ENCODE data around the gene GSE1.

GRCh38 chr16:85665929-85666328 is 52.8 kb downstream of the GSE1 start:
- TF ChIP-seq CC2D1A (CRISPR knock-in tag; IDR thresholded peaks at IDR 0.05) (no peak), IRX3 (CRISPR knock-in tag; IDR thresholded peaks at IDR 0.05; ENCODE audit: borderline replicate concordance, low read depth) (no peak), RELA (CRISPR knock-in tag; IDR thresholded peaks at IDR 0.05) (no peak), SP1 (IDR thresholded peaks at IDR 0.05) (no peak), SP1 (CRISPR knock-in tag; IDR thresholded peaks at IDR 0.05) (no peak), PRDM10 (CRISPR knock-in tag; IDR thresholded peaks at IDR 0.05; ENCODE audit: low read depth) (no peak), REST (IDR thresholded peaks at IDR 0.05; ENCODE audit: borderline replicate concordance in 1 of 2, low read depth in 1 of 2, low read length in 2 of 2) (no peak), NR3C1 (CRISPR knock-in tag; IDR thresholded peaks at IDR 0.05) (no peak), ZSCAN21 (CRISPR knock-in tag; IDR thresholded peaks at IDR 0.05; ENCODE audit: borderline replicate concordance) (no peak), ZNF616 (CRISPR knock-in tag; IDR thresholded peaks at IDR 0.05; ENCODE audit: low read depth) (no peak), DNMT1 (CRISPR knock-in tag; IDR thresholded peaks at IDR 0.05) (no peak), ZNF292 (CRISPR knock-in tag; IDR thresholded peaks at IDR 0.05; ENCODE audit: borderline replicate concordance, low read depth) (no peak)
- TF ChIP-seq, protein P1, sequence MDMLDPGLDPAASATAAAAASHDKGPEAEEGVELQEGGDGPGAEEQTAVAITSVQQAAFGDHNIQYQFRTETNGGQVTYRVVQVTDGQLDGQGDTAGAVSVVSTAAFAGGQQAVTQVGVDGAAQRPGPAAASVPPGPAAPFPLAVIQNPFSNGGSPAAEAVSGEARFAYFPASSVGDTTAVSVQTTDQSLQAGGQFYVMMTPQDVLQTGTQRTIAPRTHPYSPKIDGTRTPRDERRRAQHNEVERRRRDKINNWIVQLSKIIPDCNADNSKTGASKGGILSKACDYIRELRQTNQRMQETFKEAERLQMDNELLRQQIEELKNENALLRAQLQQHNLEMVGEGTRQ (IDR thresholded peaks at IDR 0.05; ENCODE audit: low read depth, low read length): no peak
- TF ChIP-seq, protein P1 (CRISPR knock-in tag; IDR thresholded peaks at IDR 0.05; ENCODE audit: borderline replicate concordance): no peak
- TF ChIP-seq, protein P2, sequence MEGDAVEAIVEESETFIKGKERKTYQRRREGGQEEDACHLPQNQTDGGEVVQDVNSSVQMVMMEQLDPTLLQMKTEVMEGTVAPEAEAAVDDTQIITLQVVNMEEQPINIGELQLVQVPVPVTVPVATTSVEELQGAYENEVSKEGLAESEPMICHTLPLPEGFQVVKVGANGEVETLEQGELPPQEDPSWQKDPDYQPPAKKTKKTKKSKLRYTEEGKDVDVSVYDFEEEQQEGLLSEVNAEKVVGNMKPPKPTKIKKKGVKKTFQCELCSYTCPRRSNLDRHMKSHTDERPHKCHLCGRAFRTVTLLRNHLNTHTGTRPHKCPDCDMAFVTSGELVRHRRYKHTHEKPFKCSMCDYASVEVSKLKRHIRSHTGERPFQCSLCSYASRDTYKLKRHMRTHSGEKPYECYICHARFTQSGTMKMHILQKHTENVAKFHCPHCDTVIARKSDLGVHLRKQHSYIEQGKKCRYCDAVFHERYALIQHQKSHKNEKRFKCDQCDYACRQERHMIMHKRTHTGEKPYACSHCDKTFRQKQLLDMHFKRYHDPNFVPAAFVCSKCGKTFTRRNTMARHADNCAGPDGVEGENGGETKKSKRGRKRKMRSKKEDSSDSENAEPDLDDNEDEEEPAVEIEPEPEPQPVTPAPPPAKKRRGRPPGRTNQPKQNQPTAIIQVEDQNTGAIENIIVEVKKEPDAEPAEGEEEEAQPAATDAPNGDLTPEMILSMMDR (CRISPR knock-in tag; IDR thresholded peaks at IDR 0.05): no peak
- TF ChIP-seq, protein P3, sequence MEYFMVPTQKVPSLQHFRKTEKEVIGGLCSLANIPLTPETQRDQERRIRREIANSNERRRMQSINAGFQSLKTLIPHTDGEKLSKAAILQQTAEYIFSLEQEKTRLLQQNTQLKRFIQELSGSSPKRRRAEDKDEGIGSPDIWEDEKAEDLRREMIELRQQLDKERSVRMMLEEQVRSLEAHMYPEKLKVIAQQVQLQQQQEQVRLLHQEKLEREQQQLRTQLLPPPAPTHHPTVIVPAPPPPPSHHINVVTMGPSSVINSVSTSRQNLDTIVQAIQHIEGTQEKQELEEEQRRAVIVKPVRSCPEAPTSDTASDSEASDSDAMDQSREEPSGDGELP (IDR thresholded peaks at IDR 0.05; ENCODE audit: borderline replicate concordance, low read depth): no peak
